Gastroesophageal sphincter (tissue), 3 donors: Measurements from ENCODE around the gene HCAR3.
"Not testable (repeated sequence)": the region's sequence is repeated elsewhere in the genome, so short reads cannot be mapped to it uniquely, and the experiment has no call there.

Experiments used
- POLR2AphosphoS5 ChIP-seq: sonication (generic); formaldehyde crosslinking; IDR thresholded peaks from one replicate; pipeline ENCODE4 v1.6.1; 2017; ENCODE audit warnings: antibody characterized with exemption
- TF ChIP-seq, protein P1 (sequence below), 4 experiments: fragments of 200-600 bp in 2 of 4; fragments of 450-650 bp in 2 of 4; sonication (generic) in 1 of 4; IDR thresholded peaks; one replicate each; pipeline ENCODE4 v1.5.1; 2017 to 2019; ENCODE audit warnings: antibody characterized with exemption in 4 of 4, mild to moderate bottlenecking in 2 of 4, moderate library complexity in 2 of 4

DNA sequence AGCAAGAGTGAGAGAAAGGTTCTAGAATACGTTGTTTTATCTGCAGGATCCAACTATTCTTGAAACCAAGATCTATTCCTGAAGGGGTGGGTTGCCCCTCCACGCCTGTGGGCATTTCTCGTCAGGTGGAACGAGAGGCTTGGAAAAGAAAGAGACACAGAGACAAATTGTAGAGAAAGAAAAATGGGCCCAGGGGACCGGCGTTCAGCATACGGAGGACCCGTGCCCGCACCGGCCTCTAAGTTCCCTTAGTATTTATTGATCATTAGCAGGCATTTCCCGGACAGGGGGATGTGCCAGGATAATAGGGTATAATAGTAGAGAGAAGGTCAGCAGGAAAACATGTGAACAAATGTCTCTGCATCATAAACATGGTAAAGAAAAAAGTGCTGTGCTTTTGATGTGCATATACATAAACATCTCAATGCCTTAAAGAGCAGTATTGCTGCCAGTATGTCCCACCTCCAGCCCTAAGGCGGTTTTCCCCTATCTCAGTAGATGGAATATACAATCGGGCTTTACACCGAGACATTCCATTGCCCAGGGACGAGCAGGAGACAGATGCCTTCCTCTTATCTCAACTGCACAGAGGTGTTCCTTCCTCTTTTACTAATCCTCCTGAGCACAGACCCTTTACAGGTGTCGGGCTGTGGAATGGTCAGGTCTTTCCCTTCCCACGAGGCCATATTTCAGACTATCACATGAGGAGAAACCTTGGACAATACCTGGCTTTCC, 34.3 kb upstream of the HCAR3 start:
- TF ChIP-seq POLR2AphosphoS5 = not testable (repeated sequence)
- TF ChIP-seq, protein P1, sequence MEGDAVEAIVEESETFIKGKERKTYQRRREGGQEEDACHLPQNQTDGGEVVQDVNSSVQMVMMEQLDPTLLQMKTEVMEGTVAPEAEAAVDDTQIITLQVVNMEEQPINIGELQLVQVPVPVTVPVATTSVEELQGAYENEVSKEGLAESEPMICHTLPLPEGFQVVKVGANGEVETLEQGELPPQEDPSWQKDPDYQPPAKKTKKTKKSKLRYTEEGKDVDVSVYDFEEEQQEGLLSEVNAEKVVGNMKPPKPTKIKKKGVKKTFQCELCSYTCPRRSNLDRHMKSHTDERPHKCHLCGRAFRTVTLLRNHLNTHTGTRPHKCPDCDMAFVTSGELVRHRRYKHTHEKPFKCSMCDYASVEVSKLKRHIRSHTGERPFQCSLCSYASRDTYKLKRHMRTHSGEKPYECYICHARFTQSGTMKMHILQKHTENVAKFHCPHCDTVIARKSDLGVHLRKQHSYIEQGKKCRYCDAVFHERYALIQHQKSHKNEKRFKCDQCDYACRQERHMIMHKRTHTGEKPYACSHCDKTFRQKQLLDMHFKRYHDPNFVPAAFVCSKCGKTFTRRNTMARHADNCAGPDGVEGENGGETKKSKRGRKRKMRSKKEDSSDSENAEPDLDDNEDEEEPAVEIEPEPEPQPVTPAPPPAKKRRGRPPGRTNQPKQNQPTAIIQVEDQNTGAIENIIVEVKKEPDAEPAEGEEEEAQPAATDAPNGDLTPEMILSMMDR (IDR thresholded peaks at IDR 0.05) = not testable (repeated sequence)
